Endometrial microvascular endothelial cells (primary cell): ENCODE measurements around the gene PSMG4. TPM values are rescaled to one million over a fixed set of nuclear protein-coding genes. Genes with fewer than 3 reads are reported as not detected.

Experiments used
- in situ Hi-C: cut with HindIII; loops from 2 replicates; pipeline ENCODE4 v1.10.0; 2017; ENCODE audit warnings: low sequenced_read_pairs, low pct_unique_long_range_greater_than_20kb; ENCODE audit errors: inconsistent ontology term
- total RNA-seq: library from RNA; depleted of rRNA; stranded (reverse); fragments of >200 nt; gene quantifications from one replicate; pipeline ENCODE4 v1.2.3, GENCODE V29; 2015; ENCODE audit errors: inconsistent ontology term

The PSMG4 gene
- total RNA-seq, 1 donor from 2014 or later = 36.6 TPM

- in situ Hi-C loops = no loop called here
Measured at GRCh38 chr6:3269281-3269975, 10.7 kb downstream of the PSMG4 start.

DNA sequence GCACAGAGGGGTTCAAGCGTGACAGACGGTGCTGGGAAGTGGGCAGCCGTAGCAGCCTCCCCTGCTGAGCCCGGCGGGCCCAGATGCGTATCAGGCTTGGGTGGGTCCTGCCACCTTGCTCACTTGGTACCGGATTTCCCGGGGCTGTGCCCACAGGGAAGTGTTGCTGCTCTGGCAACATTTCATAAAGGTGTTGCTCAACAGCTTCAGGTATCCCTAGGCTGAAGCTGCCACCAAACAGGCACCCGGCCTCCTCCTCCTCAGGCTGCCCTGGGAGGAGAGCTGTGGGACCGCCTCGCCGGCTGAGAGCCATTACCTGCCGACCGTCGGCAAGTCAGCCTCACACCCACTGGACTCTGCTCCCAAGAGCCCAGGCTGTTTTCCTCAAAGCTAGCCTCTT, 11.5 kb downstream of the PSMG4 start:
- in situ Hi-C loops = no loop called here

DNA sequence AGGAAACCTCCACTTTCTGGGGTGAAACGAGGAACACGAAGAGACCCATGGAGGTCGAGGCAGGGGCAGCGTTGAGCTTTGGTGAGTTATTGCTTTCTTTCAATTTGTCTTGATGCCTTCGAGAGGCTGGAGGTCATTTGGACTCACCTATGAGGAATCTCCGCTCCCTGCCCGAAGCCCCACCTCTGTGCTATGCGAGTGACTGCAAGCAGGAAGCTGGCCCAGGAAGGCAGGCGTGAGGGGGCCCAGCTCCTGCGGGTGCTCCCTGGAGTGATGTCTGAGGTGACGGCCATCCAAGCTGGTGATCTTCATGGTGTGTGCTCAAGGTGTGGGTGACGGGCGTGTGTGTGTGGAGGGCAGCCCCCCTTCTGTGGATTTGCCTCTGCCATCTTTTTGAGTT, 13.0 kb downstream of the PSMG4 start:
- in situ Hi-C loops = no loop called here

GRCh38 chr6:3272911-3273547, 14.3 kb downstream of the PSMG4 start:
- in situ Hi-C loops = no loop called here

GRCh38 chr6:3273707-3274521, 15.2 kb downstream of the PSMG4 start:
- in situ Hi-C loops = no loop called here

DNA sequence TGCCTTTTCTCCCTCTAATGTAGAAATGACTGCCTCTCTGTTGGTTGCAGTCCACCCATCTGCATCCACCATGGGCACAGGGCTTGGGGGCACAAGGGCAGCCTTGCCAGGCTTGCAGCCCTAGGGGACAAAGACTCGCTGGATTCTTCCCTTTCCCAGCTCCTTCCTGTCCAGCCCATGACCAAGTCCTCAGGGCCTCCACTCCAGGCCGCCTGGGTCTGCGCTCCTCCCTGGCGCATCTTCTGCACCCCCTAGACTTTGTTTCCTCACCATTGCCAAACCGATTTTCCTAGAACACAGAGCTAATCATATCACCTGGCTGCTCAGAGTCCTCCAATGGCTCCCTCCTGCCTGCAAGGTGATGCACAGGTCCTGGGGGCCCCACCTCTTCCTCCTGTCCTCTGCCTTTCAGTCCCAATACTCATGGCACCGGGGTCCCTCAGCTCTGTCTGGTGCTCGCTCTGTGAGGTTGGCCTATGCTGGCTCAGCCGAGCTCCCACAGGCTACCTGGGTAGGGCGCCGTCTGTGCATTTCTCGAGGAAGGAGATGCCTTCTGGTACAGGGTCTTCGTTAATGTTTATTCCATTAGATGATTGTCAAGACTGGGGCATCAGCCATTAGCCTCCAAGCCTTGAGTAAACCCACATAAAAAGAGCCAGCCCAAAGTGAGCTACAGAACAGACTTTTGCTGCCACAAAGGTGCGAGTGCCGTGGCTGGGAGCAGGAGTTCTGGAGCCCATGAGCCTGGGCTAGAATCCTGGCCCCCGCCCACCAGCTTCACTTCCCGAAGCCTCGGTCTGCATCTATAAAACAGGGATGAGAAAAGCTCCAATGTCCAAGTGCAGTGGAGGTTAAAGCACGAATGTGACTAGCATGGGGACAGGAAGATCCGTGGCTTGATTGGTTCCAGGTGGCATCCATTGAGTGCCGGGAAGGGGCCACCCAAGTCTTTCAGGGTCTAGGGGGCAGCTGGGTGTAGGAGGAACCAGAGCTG, 17.7 kb downstream of the PSMG4 start:
- in situ Hi-C loops = loop anchor here (25.0 kb wide), 2 partner anchors 136 to 436 kb away; no protein-coding TSS in a partner anchor

- in situ Hi-C loops = loop anchor here (25.0 kb wide), 2 partner anchors 135 to 435 kb away; no protein-coding TSS in a partner anchor
Measured at GRCh38 chr6:3277251-3277650, 18.5 kb downstream of the PSMG4 start.

DNA sequence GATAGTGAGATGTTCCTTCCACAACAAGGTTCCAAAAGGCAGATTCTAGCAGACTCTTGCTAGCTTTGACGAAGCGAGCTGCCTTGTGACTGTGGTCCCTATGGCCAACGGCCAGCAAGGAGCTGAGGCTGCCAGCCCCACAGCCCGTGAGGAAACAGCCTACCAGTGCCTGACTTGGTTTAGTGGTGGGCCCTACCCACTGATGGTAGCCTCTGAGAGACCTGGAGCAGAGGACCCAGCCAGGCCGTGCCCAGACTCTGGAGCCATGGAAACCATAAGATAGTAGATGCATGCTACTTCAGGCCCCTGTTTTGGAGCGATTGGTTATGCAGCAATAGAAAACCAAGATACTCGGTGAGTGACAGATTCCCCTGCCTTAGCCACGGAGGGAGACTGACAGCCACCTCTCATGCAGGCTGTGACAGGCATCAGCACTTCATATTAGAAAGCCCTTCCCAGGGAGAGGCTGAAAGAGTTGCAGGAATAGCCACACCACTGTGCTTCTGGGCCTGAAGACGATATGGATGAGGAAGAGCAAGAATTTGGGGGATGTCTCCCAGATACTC, 19.2 kb downstream of the PSMG4 start:
- in situ Hi-C loops = loop anchor here (25.0 kb wide), 2 partner anchors 134 to 434 kb away; no protein-coding TSS in a partner anchor

- in situ Hi-C loops = loop anchor here (25.0 kb wide), 2 partner anchors 134 to 434 kb away; no protein-coding TSS in a partner anchor
Measured at GRCh38 chr6:3278691-3279090, 19.9 kb downstream of the PSMG4 start.

GRCh38 chr6:3280091-3280490, 21.3 kb downstream of the PSMG4 start:
- in situ Hi-C loops = loop anchor here (25.0 kb wide), 2 partner anchors 132 to 432 kb away; no protein-coding TSS in a partner anchor

DNA sequence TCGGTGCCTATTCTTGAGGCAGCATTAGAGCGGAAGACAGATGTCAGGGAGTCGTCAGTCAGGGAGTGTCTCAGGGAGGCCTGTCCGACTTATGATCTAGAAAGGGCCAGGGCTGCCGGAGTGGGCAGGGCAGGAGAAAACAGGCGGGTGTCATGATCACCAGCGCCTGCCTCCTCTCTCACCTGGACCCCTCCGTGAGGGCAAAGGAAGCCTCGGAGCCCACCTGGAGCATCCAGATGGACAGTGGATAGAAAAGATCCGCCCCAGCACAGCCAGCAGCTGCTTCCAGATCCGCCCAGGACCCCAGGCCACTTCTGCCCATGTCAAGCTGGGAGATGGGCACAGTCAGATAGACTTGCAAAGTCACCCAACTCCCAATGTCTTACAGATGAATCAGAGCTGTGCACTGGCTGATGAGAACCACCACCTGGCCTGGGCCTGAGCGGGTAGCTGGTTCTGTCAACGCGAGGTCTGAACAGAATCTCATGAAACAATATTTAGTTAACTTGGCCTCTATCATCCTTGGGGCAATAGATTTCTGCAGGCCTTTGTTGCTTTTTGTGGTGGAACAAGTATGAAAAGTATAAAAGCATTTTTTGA, 22.2 kb downstream of the PSMG4 start:
- in situ Hi-C loops = loop anchor here (25.0 kb wide), 2 partner anchors 131 to 431 kb away; no protein-coding TSS in a partner anchor

GRCh38 chr6:3281631-3282475, 23.1 kb downstream of the PSMG4 start:
- in situ Hi-C loops = loop anchor here (25.0 kb wide), 2 partner anchors 130 to 430 kb away; no protein-coding TSS in a partner anchor

DNA sequence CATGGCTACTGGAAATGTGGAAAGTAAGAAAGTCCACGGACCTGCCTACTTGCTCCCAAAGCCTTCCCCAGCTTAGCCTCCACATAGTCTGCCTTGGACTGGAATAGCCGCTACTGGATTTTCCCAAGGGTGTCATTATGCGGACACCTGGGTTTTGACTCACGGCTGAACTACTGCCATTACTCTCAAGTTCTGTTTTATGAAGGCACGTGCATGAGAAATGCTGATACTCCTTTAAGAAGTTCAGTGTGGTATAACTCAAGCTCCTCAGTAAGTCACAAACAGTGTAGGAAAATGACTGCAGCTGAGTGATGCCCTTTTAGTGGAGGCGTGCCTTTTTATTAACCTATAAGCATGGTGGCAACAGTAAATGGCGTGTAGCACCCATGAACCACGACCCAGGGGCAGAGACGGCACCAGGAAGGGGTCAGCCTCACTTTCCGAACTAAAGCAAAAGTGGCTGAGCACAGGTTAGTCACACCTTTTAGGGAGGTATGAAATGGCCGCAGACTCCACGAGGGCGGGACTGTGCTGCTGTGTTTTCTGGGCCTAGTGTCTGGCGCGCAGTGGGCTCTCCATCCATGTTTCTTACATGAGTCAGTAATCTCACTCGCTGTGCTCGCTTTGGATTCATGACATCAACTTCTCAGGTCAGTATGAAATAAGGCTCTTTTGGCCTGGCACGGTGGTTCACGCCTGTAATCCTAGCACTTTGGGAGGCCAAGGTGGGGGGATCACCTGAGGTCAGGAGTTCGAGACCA, 23.9 kb downstream of the PSMG4 start:
- in situ Hi-C loops = loop anchor here (25.0 kb wide), 2 partner anchors 130 to 430 kb away; no protein-coding TSS in a partner anchor

DNA sequence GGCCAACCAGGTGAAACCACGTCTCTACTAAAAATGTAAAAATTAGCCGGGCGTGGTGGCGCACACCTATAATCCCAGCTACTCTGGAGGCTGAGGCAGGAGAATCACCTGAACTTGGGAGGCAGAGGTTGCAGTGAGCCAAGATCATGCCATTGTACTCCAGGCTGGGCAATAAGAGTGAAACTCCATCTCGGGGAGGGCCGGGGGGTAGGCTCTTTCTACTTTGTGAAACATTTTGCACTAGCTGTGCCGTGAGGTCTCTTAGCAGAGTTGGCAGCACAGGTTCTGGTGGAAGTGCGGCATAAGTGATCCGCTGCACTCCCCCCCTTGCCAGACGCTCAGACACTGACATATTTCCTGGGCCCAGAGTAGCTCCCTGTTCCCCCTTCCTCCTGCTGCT, 24.5 kb downstream of the PSMG4 start:
- in situ Hi-C loops = loop anchor here (25.0 kb wide), 2 partner anchors 129 to 429 kb away; no protein-coding TSS in a partner anchor

DNA sequence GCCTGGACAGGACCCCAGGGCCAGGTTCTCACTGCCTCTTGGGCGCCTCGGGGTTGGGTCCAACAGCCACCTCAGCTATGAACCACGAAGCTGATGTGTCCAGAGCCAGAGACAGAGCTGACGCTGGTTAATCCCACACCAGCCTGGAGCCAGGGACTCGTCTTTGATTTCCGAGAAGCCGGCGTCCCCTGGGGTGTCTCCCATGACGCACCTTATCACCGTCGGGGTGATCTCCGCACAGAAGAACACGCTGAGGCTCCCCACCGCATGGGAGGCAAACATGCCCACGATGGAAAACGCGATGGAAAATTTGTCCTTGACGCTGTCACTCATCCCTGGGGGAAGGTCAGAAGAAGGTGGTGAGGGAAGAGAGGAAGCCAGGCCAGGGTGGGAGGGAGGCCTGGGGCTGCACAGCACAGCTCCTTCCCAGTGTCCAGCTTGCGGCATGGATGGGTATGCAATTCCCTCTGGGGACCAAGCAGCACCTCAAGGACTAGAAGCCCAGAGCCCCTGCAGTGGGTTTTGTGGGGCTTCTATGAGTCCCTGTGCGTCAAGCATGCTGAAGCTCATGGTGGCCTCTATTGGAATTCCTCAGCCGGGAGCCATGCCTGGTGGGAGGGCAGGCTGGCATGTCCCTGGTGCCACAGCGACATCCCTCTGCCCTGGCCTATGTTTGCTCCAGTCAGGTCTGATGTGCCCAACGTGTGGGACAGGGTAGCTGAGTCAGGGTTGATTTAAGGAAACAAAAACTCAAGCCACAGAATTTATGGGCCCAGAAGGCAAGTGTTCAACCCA, 25.1 kb downstream of the PSMG4 start:
- in situ Hi-C loops = loop anchor here (25.0 kb wide), 2 partner anchors 128 to 428 kb away; no protein-coding TSS in a partner anchor
